Stimulated activated CD8-positive, alpha-beta memory T cell treated with anti-CD3 and anti-CD28 coated beads, Interleukin-7, amount 100 ng/mL, for 1 hour (primary cell): ENCODE measurements around the gene PTPN3.
"Not testable (repeated sequence)": the region's sequence is repeated elsewhere in the genome, so short reads cannot be mapped to it uniquely, and the experiment has no call there.

Source experiments
- DNase-seq, 2 donors: peaks; one replicate each; pipeline ENCODE4 v3.0.0-alpha.2; 2020; ENCODE audit warnings: low read depth in 2 of 2

Gene PTPN3

GRCh38 chr9:109401169-109401989 lies 96.7 kb downstream of the PTPN3 start:
- DNase-seq: no peak

- DNase-seq: no peak
Measured at GRCh38 chr9:109399258-109399767, 98.8 kb downstream of the PTPN3 start.

GRCh38 chr9:109391176-109391575 lies 106.9 kb downstream of the PTPN3 start:
- DNase-seq: no peak

- DNase-seq: no peak
Measured at GRCh38 chr9:109387856-109388255, 110.3 kb downstream of the PTPN3 start.

GRCh38 chr9:109387206-109387605 lies 110.9 kb downstream of the PTPN3 start:
- no peak for DNase-seq

- DNase-seq: no peak
Measured at GRCh38 chr9:109385499-109385898, 112.6 kb downstream of the PTPN3 start.

GRCh38 chr9:109383947-109384346 lies 114.2 kb downstream of the PTPN3 start:
- DNase-seq: no peak

GRCh38 chr9:109383356-109383755 lies 114.8 kb downstream of the PTPN3 start:
- DNase-seq: no peak

- DNase-seq: no peak
Measured at GRCh38 chr9:109382585-109382984, 115.5 kb downstream of the PTPN3 start.

GRCh38 chr9:109382182-109382581 lies 115.9 kb downstream of the PTPN3 start:
- no peak for DNase-seq

- DNase-seq: no peak
Measured at GRCh38 chr9:109381011-109381729, 116.9 kb downstream of the PTPN3 start.

GRCh38 chr9:109379513-109379912 lies 118.6 kb downstream of the PTPN3 start:
- DNase-seq: no peak

GRCh38 chr9:109378316-109378715 lies 119.8 kb downstream of the PTPN3 start:
- DNase-seq: no peak

GRCh38 chr9:109372246-109372645 lies 125.9 kb downstream of the PTPN3 start:
- DNase-seq: no peak

GRCh38 chr9:109371374-109371773 lies 126.7 kb downstream of the PTPN3 start:
- DNase-seq: no peak

- DNase-seq: no peak
Measured at GRCh38 chr9:109369285-109369684, 128.8 kb downstream of the PTPN3 start.

GRCh38 chr9:109360771-109361170 lies 137.3 kb downstream of the PTPN3 start:
- no peak for DNase-seq

GRCh38 chr9:109358968-109359603 lies 139.0 kb downstream of the PTPN3 start:
- not testable (repeated sequence) for DNase-seq

- DNase-seq: no peak
Measured at GRCh38 chr9:109355564-109356297, 142.4 kb downstream of the PTPN3 start.

- DNase-seq: no peak
Measured at GRCh38 chr9:109354190-109354589, 143.9 kb downstream of the PTPN3 start.

GRCh38 chr9:109351032-109351431 lies 147.1 kb downstream of the PTPN3 start:
- no peak for DNase-seq

- DNase-seq: no peak
Measured at GRCh38 chr9:109349421-109349846, 148.7 kb downstream of the PTPN3 start.
